Activated CD8-positive, alpha-beta T cell treated with anti-CD3 and anti-CD28 coated beads, Interleukin-2, amount 10 ng/mL, durations not matched to agents 7 days and 5 days (primary cell): Measurements from ENCODE around the gene SUCLG2. TPM values are rescaled to one million over a fixed set of nuclear protein-coding genes. Genes with fewer than 3 reads are reported as not detected.

Experiments used
- ATAC-seq: fragments of 150-1000 bp; cut with Tn5 transposase; one replicate; pipeline ENCODE4 v1.10.0; 2021; ENCODE audit warnings: moderate library complexity
- CTCF ChIA-PET: fragments of 350-600 bp; sonication (Branson Sonifier 250); formaldehyde crosslinking; loops from one replicate; lab custom pipeline; 2021; ENCODE audit warnings: antibody characterized with exemption; lab: Charles Lee
- POLR2A ChIA-PET: fragments of 350-600 bp; sonication (Branson Sonifier 250); formaldehyde crosslinking; loops from one replicate; lab custom pipeline; 2021; ENCODE audit warnings: antibody characterized with exemption; lab: Charles Lee
- DNase-seq: peaks from one replicate; pipeline ENCODE4 v3.0.0-alpha.2; 2020
- H3K27ac Mint-ChIP-seq: one replicate; pipeline ENCODE4 v1.8.0; 2021; ENCODE audit warnings: mild to moderate bottlenecking, mixed read lengths
- H3K27me3 Mint-ChIP-seq: one replicate; pipeline ENCODE4 v1.8.0; 2021; ENCODE audit warnings: low read depth, mixed read lengths
- H3K36me3 Mint-ChIP-seq: one replicate; pipeline ENCODE4 v1.8.0; 2021; ENCODE audit warnings: low read depth, mixed read lengths
- H3K4me1 Mint-ChIP-seq: one replicate; pipeline ENCODE4 v1.8.0; 2021; ENCODE audit warnings: low read depth, mixed read lengths
- H3K4me3 Mint-ChIP-seq: one replicate; pipeline ENCODE4 v1.8.0; 2021; ENCODE audit warnings: mild to moderate bottlenecking, mixed read lengths
- H3K9me3 Mint-ChIP-seq: one replicate; pipeline ENCODE4 v1.8.0; 2022; ENCODE audit warnings: mixed read lengths; ENCODE audit not compliant: insufficient read depth
- total RNA-seq, 2 experiments: library from RNA; stranded (reverse); gene quantifications; one replicate each; pipeline ENCODE4 v1.2.3, GENCODE V29; 2021

Gene SUCLG2
- total RNA-seq, 2 experiments from 2014 or later = 51.7 to 55.0 TPM

DNA sequence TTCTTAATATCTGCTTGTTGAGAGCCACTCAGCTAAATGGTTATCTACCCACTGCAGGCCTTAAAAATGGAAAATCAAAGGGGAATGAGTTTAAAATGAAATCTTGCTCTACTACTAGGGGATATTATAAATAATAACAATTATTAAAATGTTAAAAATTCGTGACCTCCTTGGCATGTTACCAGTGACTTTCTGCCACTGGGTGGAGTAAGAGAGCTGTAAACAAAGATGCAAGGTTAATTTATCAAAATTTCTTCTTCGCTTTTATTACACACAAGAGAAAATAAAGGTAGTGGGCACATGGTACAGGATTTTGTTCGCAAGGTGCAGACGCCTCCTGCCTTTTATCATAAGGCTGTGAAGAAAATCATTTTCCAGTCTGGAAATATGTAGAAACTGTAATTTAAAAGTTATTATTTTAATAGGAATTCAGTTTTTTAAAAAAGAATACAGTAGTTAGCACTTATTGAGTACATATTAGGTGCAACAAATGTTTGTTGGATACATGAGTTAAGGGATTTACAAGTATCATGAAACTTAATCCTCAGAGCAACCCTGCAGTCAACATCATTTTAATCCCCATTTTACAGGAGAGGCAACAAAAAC is 272.6 kb downstream of the SUCLG2 start:
- DNase-seq (peak; percentile 49), ATAC-seq (no peak)
- Mint-ChIP-seq H3K36me3 (peaks cover 23% of the 10 kb centered on the region), H3K4me3 (no peak overlapping the region), H3K27me3 (no peaks in the 10 kb centered on the region), H3K27ac (no peak overlapping the region), H3K4me1 (no peaks in the 10 kb centered on the region), H3K9me3 (no peaks in the 10 kb centered on the region)
- POLR2A ChIA-PET = no interaction called here
- CTCF ChIA-PET = interaction anchor here (1.2 to 9.5 kb wide), 4 partner anchors 268 to 1485 kb away, joined by 3 to 82 read pairs (median 12); no protein-coding TSS in a partner anchor

DNA sequence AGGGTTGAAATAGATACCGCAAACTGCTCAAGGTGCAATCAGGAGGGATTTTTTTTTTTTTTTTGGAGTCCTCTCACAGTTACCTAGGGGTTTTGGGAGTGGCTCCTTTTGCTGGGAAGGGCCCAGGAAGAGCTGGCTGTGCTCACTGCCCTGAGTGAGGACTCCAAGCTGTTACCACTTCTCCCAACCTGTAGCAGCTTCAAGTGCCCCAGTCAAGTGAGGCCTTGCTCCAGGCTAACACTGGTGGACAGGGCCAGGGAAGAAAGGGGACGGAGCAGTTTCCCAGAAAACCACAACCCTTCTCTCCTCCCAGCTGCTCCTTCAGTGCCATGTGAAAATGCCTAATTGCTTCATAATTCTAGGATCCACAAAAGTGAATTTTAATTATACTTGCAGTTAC is 274.3 kb downstream of the SUCLG2 start:
- CTCF ChIA-PET = interaction anchor here (4.5 to 9.5 kb wide), 2 partner anchors 267 to 410 kb away, joined by 21 to 82 read pairs; no protein-coding TSS in a partner anchor
- POLR2A ChIA-PET = no interaction called here
- H3K9me3 Mint-ChIP-seq = no peaks in the 10 kb centered on the region

GRCh38 chr3:67377299-67377698 is 277.1 kb downstream of the SUCLG2 start:
- no peak for ATAC-seq
- Mint-ChIP-seq H3K27me3 (no peaks in the 10 kb centered on the region), H3K36me3 (peaks cover 33% of the 10 kb centered on the region), H3K27ac (no peak overlapping the region), H3K4me1 (no peaks in the 10 kb centered on the region), H3K9me3 (no peaks in the 10 kb centered on the region), H3K4me3 (no peak overlapping the region)
- no peak for DNase-seq
- ChIA-PET CTCF (interaction anchor here (9.5 kb wide), 1 partner anchor 413 kb away, joined by 82 read pairs; no protein-coding TSS in a partner anchor), POLR2A (no interaction called here)

More for the DNA sequence above, 274.3 kb downstream of the SUCLG2 start:
- no peak for ATAC-seq
- H3K4me1 Mint-ChIP-seq = no peaks in the 10 kb centered on the region
- no peak overlapping the region for H3K27ac Mint-ChIP-seq
- H3K36me3 Mint-ChIP-seq = peaks cover 26% of the 10 kb centered on the region
- H3K4me3 Mint-ChIP-seq = no peak overlapping the region
- no peak for DNase-seq
- no peaks in the 10 kb centered on the region for H3K27me3 Mint-ChIP-seq

- Mint-ChIP-seq H3K27ac (no peak overlapping the region), H3K9me3 (no peaks in the 10 kb centered on the region), H3K4me1 (no peaks in the 10 kb centered on the region), H3K36me3 (peaks cover 41% of the 10 kb centered on the region), H3K27me3 (no peaks in the 10 kb centered on the region), H3K4me3 (no peak overlapping the region)
- POLR2A ChIA-PET = no interaction called here
- CTCF ChIA-PET = no interaction called here
- no peak for DNase-seq
- ATAC-seq = no peak
These were observed 278.0 kb downstream of the SUCLG2 start for GRCh38 chr3:67376416-67376815.

DNA sequence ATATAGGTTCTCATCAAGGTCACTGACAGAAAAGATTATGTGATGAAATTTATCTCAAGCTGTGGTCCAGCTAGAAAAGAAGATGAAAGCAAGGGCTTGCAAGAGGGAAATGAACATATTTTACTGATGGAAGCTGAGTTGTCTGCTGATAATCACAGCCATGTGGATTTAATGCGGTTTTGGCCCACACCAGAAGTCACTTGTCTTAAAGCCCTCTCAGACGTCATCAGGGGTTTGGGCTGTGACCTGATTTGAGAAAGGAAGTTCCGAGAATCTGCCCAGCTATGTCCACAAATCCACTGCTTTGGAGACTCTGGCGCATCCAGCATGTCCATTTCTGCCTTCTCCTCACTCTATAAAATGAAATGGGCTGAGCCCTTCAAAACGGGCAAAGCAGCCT is 278.4 kb downstream of the SUCLG2 start:
- no peak for ATAC-seq

DNA sequence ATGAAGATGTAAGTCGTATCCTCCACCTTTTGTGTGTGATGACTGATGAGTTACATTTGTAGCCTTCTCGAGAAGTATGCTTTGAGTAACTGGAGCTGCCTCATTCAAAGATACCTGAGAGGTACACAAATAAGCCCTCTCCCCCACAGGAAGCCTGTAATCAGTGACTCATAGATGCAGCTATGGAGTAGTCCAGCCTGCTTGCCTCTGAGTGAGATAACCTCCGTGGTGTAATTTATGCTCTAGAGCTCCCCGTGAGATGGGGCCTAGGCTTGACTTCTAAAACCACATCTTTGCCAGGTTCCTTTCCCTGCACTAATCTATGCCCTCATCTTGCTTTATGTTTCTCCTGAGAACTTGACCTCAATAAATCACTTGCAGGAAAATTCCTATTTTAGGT is 291.7 kb downstream of the SUCLG2 start:
- Mint-ChIP-seq H3K27me3 (no peaks in the 10 kb centered on the region), H3K27ac (peak overlapping the region; percentile 32), H3K36me3 (no peaks in the 10 kb centered on the region), H3K9me3 (no peaks in the 10 kb centered on the region), H3K4me1 (peaks cover 34% of the 10 kb centered on the region), H3K4me3 (no peak overlapping the region)
- peak; percentile 47 for DNase-seq
- ATAC-seq = peak; percentile 80
- POLR2A ChIA-PET = no interaction called here
- CTCF ChIA-PET = interaction anchor here (0.7 to 0.9 kb wide), 2 partner anchors 249 to 391 kb away, joined by 3 to 4 read pairs; no protein-coding TSS in a partner anchor

More for the DNA sequence above, 278.4 kb downstream of the SUCLG2 start:
- Mint-ChIP-seq H3K27me3 (no peaks in the 10 kb centered on the region), H3K27ac (no peak overlapping the region), H3K4me1 (no peaks in the 10 kb centered on the region), H3K9me3 (no peaks in the 10 kb centered on the region), H3K4me3 (no peak overlapping the region), H3K36me3 (peaks cover 43% of the 10 kb centered on the region)
- DNase-seq = no peak
- ChIA-PET POLR2A (no interaction called here), CTCF (no interaction called here)

- POLR2A ChIA-PET = no interaction called here
- H3K36me3 Mint-ChIP-seq = no peaks in the 10 kb centered on the region
- DNase-seq (no peak), ATAC-seq (no peak)
- H3K27me3 Mint-ChIP-seq = no peaks in the 10 kb centered on the region
- H3K27ac Mint-ChIP-seq = no peak overlapping the region
- CTCF ChIA-PET = no interaction called here
- no peak overlapping the region for H3K4me3 Mint-ChIP-seq
- H3K4me1 Mint-ChIP-seq = peaks cover 35% of the 10 kb centered on the region
- no peaks in the 10 kb centered on the region for H3K9me3 Mint-ChIP-seq
These were observed 292.6 kb downstream of the SUCLG2 start for GRCh38 chr3:67361770-67362169.

DNA sequence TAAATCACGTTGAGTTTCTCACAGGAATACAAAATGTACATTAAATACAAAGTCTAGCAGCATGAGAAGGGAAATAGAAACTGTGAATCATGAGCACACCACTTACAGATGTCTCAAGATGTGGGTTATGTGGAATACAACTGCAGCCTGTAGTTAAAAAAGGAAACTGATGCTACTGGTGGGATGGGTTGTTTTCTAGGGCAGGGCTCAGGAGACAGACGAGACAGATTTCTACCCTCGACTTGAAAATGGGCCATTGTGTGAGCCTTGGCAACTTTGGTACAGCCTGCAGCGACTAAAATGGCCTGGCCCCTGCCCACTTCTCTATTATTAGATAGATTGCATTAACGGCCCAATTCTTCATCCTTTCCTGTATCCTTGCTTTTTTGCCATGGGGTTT is 293.1 kb downstream of the SUCLG2 start:
- no peaks in the 10 kb centered on the region for H3K36me3 Mint-ChIP-seq
- ChIA-PET POLR2A (no interaction called here), CTCF (interaction anchor here (1.3 kb wide), 1 partner anchor 247 kb away, joined by 3 read pairs; no protein-coding TSS in a partner anchor)

GRCh38 chr3:67357610-67358458 is 296.6 kb downstream of the SUCLG2 start:
- H3K27me3 Mint-ChIP-seq = no peaks in the 10 kb centered on the region
- CTCF ChIA-PET = interaction anchor here (0.6 to 2.4 kb wide), 4 partner anchors 9 to 244 kb away, joined by 3 to 10 read pairs (median 5); no protein-coding TSS in a partner anchor
- no peak overlapping the region for H3K4me3 Mint-ChIP-seq

More for the DNA sequence above, 293.1 kb downstream of the SUCLG2 start:
- no peaks in the 10 kb centered on the region for H3K9me3 Mint-ChIP-seq
- no peak for DNase-seq
- H3K27ac Mint-ChIP-seq = no peak overlapping the region
- ATAC-seq = peak; percentile 20
- no peaks in the 10 kb centered on the region for H3K27me3 Mint-ChIP-seq
- peaks cover 35% of the 10 kb centered on the region for H3K4me1 Mint-ChIP-seq
- no peak overlapping the region for H3K4me3 Mint-ChIP-seq

GRCh38 chr3:67349551-67350174 is 304.7 kb downstream of the SUCLG2 start:
- peak; percentile 34 for DNase-seq
- Mint-ChIP-seq H3K27ac (no peak overlapping the region), H3K4me1 (peaks cover 12% of the 10 kb centered on the region), H3K4me3 (no peak overlapping the region), H3K9me3 (peaks cover 7% of the 10 kb centered on the region), H3K27me3 (no peaks in the 10 kb centered on the region), H3K36me3 (peaks cover 2% of the 10 kb centered on the region)
- POLR2A ChIA-PET = no interaction called here
- peak; percentile 39 for ATAC-seq
- CTCF ChIA-PET = interaction anchor here (1.3 kb wide), 1 partner anchor 236 kb away, joined by 5 read pairs; no protein-coding TSS in a partner anchor

More at GRCh38 chr3:67357610-67358458, 296.6 kb downstream of the SUCLG2 start:
- peaks cover 23% of the 10 kb centered on the region for H3K4me1 Mint-ChIP-seq
- H3K9me3 Mint-ChIP-seq = no peaks in the 10 kb centered on the region
- ATAC-seq (no peak), DNase-seq (no peak)
- POLR2A ChIA-PET = no interaction called here
- no peak overlapping the region for H3K27ac Mint-ChIP-seq
- no peaks in the 10 kb centered on the region for H3K36me3 Mint-ChIP-seq

DNA sequence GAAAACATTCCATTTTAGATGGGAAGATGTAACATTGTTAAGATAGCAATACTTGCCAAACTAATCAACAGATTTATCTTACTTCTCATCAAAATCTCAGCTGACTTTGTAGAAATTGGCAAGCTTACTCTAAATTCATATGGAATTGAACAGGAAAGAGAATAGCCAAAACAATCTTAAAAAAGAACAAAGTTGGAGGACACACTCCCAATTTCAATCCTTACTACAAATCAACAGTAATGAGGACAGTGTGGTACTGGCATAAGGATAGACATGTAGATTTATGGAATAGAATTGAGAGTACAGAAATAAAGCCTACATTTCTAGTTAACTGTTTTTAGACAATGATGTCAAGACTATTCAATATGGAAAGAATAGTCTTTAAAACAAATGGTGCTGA is 308.3 kb downstream of the SUCLG2 start:
- POLR2A ChIA-PET = no interaction called here
- H3K36me3 Mint-ChIP-seq = peaks cover 5% of the 10 kb centered on the region
- ATAC-seq (no peak), DNase-seq (no peak)
- CTCF ChIA-PET = interaction anchor here (1.3 kb wide), 1 partner anchor 232 kb away, joined by 3 read pairs; no protein-coding TSS in a partner anchor
- H3K27me3 Mint-ChIP-seq = no peaks in the 10 kb centered on the region
- peaks cover 12% of the 10 kb centered on the region for H3K4me1 Mint-ChIP-seq
- H3K4me3 Mint-ChIP-seq = no peak overlapping the region
- peaks cover 7% of the 10 kb centered on the region for H3K9me3 Mint-ChIP-seq
- no peak overlapping the region for H3K27ac Mint-ChIP-seq
